ENCODE data around the gene HP1BP3. TPM values are rescaled to one million over a fixed set of nuclear protein-coding genes. Genes with fewer than 3 reads are reported as not detected.

Gene HP1BP3
- total and polyA plus RNA-seq, 4 donors: 34.8 to 115 (median 72.7) TPM

- Histone ChIP-seq H3K27ac (ENCODE audit: low read depth in 1 of 2, low read length in 2 of 2) (no peak overlapping the region), H3K4me3 (ENCODE audit: low read depth in 1 of 3, low read length in 3 of 3) (no peak overlapping the region), H3K27me3 (ENCODE audit: control insufficient read depth in 4 of 4, insufficient read depth in 4 of 4, low read length in 3 of 4) (no peaks in the 10 kb centered on the region), H3K36me3 (ENCODE audit: control insufficient read depth in 4 of 4, insufficient read depth in 3 of 4, low read depth in 1 of 4, low read length in 3 of 4) (peaks cover 29 to 83% (median 69%) of the 10 kb centered on the region in 4 donors), H3K9ac (ENCODE audit: low read depth in 1 of 2, low read length in 2 of 2) (no peak overlapping the region), H3K9me3 (ENCODE audit: control insufficient read depth in 4 of 4, low read length in 3 of 4) (no peaks in the 10 kb centered on the region), H3K4me1 (ENCODE audit: control insufficient read depth in 4 of 4, insufficient read depth in 4 of 4, low read length in 3 of 4) (no peaks in the 10 kb centered on the region)
- TF ChIP-seq REST (IDR thresholded peaks at IDR 0.05) (no peak), RAD21 (IDR thresholded peaks at IDR 0.05) (no peak), NR2F2 (IDR thresholded peaks at IDR 0.05) (no peak), EGR1 (IDR thresholded peaks at IDR 0.05; ENCODE audit: low read depth in 2 of 2) (no peak), MAX (IDR thresholded peaks at IDR 0.05) (no peak), YY1 (IDR thresholded peaks at IDR 0.05) (no peak), HNF4G (IDR thresholded peaks at IDR 0.05) (no peak), CTCF (IDR thresholded peaks at IDR 0.05; ENCODE audit: low read depth, low read length, missing input control) (no peak), RXRA (IDR thresholded peaks at IDR 0.05) (no peak), ATF3 (IDR thresholded peaks at IDR 0.05) (no peak)
- WGBS: 97% methylated on average over 3 of the region's 3 CpGs
- no peak for DNase-seq (ENCODE audit: low spot score)
Measured at GRCh38 chr1:20763417-20763816, 23.7 kb downstream of the HP1BP3 start.

GRCh38 chr1:20760322-20760721 is 26.8 kb downstream of the HP1BP3 start:
- Histone ChIP-seq H3K27ac (ENCODE audit: low read depth in 1 of 2, low read length in 2 of 2) (no peak overlapping the region), H3K4me1 (ENCODE audit: control insufficient read depth in 4 of 4, insufficient read depth in 4 of 4, low read length in 3 of 4) (no peaks in the 10 kb centered on the region), H3K36me3 (ENCODE audit: control insufficient read depth in 4 of 4, insufficient read depth in 3 of 4, low read depth in 1 of 4, low read length in 3 of 4) (peaks cover 21 to 84% (median 66%) of the 10 kb centered on the region in 4 donors), H3K9me3 (ENCODE audit: control insufficient read depth in 4 of 4, low read length in 3 of 4) (no peaks in the 10 kb centered on the region), H3K27me3 (ENCODE audit: control insufficient read depth in 4 of 4, insufficient read depth in 4 of 4, low read length in 3 of 4) (no peaks in the 10 kb centered on the region), H3K9ac (ENCODE audit: low read depth in 1 of 2, low read length in 2 of 2) (no peak overlapping the region), H3K4me3 (ENCODE audit: low read depth in 1 of 3, low read length in 3 of 3) (no peak overlapping the region)
- DNase-seq (ENCODE audit: low spot score): no peak
- no peak for TF ChIP-seq MAX (IDR thresholded peaks at IDR 0.05)
- TF ChIP-seq NR2F2 (IDR thresholded peaks at IDR 0.05): no peak
- no peak for TF ChIP-seq ATF3 (IDR thresholded peaks at IDR 0.05)
- no peak for TF ChIP-seq RAD21 (IDR thresholded peaks at IDR 0.05)
- no peak for TF ChIP-seq ZBTB33 (IDR thresholded peaks at IDR 0.05)
- TF ChIP-seq FOXA1 (IDR thresholded peaks at IDR 0.05): no peak
- TF ChIP-seq HNF4A (conservative IDR thresholded peaks at IDR 0.05): no peak
- TF ChIP-seq SP1 (IDR thresholded peaks at IDR 0.05): no peak
- no peak for TF ChIP-seq REST (IDR thresholded peaks at IDR 0.05)
- TF ChIP-seq FOXA2 (IDR thresholded peaks at IDR 0.05): no peak
- TF ChIP-seq HNF4G (IDR thresholded peaks at IDR 0.05): no peak
- no peak for TF ChIP-seq YY1 (IDR thresholded peaks at IDR 0.05)
- WGBS: 97% methylated on average over 6 of the region's 6 CpGs
